WI38 (cell line): ENCODE data around the gene PAK1IP1.
"Not testable (repeated sequence)": the region's sequence is repeated elsewhere in the genome, so short reads cannot be mapped to it uniquely, and the experiment has no call there.

Experiments
- H3K4me3 ChIP-seq: 2 replicates; pipeline ENCODE4 v1.5.1; 2011; ENCODE audit warnings: low read depth, mild to moderate bottlenecking, control low read depth, low read length
- TF ChIP-seq, protein P1 (sequence below): IDR thresholded peaks from 2 replicates; pipeline ENCODE4 v1.5.1; 2012; ENCODE audit warnings: low read depth, mild to moderate bottlenecking, control low read depth, low read length

Gene PAK1IP1, protein sequence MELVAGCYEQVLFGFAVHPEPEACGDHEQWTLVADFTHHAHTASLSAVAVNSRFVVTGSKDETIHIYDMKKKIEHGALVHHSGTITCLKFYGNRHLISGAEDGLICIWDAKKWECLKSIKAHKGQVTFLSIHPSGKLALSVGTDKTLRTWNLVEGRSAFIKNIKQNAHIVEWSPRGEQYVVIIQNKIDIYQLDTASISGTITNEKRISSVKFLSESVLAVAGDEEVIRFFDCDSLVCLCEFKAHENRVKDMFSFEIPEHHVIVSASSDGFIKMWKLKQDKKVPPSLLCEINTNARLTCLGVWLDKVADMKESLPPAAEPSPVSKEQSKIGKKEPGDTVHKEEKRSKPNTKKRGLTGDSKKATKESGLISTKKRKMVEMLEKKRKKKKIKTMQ

DNA sequence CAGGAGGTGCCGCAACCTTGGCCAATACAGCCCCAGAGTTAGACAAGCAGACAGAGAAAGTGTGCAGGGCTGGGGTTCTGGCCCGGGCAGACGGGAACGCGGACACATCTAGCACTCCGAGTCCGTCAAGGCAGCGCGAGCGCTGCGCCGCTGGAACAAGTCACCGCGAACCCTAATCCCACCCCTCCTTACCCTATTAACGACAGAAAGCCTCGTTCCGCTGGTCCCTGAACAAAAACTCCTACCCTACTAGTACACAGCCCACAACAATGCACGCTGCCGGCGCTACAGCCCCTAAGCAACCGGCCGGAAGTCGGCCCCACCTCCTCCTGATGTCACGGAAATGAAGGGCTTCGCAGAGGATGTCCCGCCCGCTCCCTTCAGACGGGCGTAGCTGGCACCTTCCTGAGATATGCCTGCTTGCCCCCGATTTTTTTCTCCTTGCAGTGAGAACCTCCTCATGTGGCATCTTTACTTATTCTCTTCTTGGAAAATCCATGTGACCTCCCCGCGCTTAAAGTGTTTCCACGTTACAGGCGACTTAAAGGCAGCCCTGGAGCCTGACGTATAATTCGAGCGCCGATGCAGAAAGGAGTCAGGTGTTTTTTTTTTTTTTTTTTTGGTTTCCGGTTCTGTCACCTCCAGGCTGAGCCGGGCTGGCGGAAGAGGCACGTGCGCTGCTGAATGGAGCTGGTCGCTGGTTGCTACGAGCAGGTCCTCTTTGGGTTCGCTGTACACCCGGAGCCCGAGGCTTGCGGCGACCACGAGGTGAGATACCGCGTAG lies at the start of gene PAK1IP1, which contains the start of gene C6orf52:
PAK1IP1 (plus strand) TSS at position 671 of the 784 bp plus-strand sequence; CDS start at position 685, 14 bp downstream.
C6orf52 (minus strand) TSS at position 315 of the 784 bp plus-strand sequence. CDS start 7,066 bp downstream, outside the sequence.
- TF ChIP-seq, protein P1, sequence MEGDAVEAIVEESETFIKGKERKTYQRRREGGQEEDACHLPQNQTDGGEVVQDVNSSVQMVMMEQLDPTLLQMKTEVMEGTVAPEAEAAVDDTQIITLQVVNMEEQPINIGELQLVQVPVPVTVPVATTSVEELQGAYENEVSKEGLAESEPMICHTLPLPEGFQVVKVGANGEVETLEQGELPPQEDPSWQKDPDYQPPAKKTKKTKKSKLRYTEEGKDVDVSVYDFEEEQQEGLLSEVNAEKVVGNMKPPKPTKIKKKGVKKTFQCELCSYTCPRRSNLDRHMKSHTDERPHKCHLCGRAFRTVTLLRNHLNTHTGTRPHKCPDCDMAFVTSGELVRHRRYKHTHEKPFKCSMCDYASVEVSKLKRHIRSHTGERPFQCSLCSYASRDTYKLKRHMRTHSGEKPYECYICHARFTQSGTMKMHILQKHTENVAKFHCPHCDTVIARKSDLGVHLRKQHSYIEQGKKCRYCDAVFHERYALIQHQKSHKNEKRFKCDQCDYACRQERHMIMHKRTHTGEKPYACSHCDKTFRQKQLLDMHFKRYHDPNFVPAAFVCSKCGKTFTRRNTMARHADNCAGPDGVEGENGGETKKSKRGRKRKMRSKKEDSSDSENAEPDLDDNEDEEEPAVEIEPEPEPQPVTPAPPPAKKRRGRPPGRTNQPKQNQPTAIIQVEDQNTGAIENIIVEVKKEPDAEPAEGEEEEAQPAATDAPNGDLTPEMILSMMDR: no peak

DNA sequence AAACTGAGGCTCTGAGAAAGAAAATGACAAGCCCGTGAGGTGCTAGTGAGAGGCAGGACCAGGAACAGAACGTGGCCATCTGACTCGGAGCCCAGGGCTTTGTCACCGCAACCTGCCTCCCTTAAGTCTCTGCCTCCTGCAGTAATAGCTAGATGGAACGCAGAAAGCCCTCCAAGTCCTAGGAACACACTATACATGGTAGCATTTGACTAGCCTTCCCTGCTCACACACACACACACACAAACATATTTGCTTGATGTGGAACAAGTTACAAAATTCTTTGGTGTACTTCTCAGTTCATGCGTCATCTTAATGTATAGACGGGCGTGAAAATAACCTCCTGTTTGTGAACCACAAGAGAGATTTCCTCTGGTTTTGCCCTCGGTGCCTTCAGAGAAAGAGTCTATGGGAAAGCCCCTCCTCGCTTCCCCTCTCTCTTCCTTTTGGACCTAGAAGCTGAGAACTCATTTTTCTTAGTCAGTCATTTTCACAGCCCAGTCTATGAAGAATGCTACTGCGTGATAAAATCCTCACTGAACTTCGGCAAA lies 39.2 kb upstream of the PAK1IP1 start:
- TF ChIP-seq, protein P1: no peak
- H3K4me3 ChIP-seq: no peak overlapping the region

More for the DNA sequence above, at the start of gene PAK1IP1, which contains the start of gene C6orf52:
- peak within 1 kb of the TSS; percentile 72 for H3K4me3 ChIP-seq

DNA sequence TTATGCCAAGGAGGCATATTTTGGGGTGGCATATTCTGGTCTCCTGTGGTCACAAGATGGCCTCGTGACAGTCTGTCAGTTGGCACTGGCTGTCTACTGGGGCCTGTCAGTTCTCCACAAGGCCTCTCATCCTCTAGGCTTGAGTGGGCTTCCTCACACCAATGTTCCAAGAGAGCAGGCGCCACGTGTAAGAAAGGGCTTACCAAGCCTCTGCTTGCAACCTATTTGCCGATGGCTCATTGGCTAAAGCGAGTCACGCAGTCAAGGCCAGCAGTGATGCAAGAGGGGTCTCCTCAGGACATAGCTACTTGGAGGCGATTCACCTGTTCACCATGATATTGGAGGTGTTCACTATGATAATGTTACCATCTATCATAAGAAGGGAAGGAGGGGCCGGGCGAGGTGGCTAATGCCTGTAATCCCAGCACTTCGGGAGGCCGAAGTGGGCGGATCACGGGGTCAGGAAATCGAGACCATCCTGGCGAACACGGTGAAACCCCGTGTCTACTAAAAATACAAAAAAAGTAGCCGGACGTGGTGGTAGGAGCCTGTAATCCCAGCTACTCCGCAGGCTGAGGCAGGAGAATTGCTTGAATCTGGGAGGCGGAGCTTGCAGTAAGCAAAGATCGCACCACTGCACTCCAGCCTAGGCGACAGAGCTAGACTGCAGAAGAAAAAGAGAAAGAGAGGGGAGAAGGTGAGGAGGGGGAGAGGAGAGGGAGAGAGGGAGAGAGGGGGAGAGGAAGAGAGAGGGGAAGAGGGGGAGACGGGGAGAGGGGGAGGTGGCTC lies 35.7 kb upstream of the PAK1IP1 start:
- TF ChIP-seq, protein P1: no peak
- H3K4me3 ChIP-seq: peak overlapping the region; percentile 43

DNA sequence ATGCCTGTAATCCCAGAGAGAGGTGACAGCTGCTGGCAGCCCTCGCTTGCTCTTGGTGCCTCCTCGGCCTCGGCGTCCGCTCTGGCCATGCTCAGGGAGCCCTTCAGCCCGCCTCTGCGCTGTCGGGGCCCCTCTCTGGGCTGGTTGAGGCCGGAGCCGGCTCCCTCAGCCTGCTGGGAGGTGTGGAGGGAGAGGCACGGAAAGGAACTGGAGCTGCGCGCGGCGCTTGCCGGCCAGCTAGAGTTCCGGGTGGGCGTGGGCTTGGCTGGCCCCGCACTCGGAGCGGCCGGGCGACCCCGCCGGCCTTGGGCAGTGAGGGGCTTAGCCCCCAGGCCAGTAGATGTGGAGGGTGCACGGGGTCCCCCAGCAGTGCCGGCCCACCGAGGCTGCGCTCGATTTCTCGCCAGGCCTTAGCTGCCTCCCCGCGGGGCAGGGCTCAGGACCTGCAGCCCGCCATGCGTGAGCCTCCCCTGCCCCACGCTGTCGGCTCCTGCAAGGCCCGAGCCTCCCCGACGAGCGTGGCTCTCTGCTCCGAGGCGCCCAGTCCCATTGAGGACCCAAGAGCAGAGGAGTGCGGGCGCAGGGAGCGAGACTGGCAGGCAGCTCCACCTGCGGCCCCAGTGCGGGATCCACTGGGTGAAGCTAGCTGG lies 34.9 kb upstream of the PAK1IP1 start:
- peak overlapping the region; percentile 43 for H3K4me3 ChIP-seq

DNA sequence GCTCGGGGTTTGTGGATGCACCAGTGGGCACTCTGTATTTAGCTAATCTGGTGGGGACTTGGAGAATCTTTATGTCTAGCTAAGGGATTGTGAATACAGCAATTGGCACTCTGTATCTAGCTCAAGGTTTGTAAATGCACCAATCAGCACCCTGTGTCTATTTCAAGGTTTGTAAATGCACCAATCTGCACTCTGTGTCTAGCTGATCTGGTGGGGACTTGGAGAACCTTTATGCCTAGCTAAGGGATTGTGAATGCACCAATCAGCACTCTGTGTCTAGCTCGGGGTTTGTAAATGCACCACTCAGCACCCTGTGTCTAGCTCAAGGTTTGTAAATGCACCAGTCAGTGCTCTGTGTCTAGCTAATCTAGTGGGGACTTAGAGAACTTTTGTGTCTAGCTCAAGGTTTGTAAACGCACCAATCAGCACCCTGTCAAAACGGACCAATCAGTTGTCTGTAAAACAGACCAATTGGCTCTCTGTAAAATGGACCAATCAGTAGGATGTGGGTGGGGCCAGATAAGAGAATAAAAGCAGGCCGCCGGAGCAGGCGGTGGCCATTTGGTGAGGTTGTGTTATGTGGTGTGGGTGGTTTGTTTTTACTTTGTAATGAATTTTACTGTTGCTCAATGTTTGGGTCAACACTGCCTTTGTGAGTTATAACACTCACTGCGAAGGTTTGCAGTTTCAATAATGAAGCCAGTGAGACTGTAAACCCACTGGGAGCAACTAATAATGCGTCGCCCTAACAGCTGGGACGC lies 34.2 kb upstream of the PAK1IP1 start:
- H3K4me3 ChIP-seq: not testable (repeated sequence)

More for the DNA sequence above, 34.9 kb upstream of the PAK1IP1 start:
- TF ChIP-seq, protein P1: no peak

DNA sequence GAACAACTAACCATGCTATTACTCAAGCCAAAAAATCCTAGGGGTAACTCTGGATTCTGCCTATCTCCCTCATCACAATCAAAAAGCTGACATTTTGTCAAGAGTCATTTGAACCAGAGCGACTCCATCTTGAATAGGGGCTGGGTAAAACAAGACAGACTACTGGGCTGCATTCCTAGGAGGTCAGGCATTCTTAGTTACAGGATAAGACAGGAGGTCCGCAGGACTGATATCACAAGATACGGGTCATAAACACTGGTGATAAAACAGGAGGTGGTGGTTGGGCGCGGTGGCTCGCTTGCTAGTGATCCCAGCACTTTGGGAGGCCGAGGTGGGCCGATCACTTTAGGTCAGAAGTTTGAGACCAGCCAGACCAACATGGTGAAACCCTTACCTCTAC lies 32.6 kb upstream of the PAK1IP1 start:
- TF ChIP-seq, protein P1: no peak
- H3K4me3 ChIP-seq: no peak overlapping the region
